Measurements from ENCODE around the gene CAPN14.

- TF ChIP-seq CTCF (IDR thresholded peaks at IDR 0.05) (no peak), POLR2AphosphoS5 (IDR thresholded peaks at IDR 0.05) (no peak), POLR2A (IDR thresholded peaks at IDR 0.05) (no peak)
These were observed 34.5 kb upstream of the CAPN14 start for GRCh38 chr2:31251851-31252250.

Measured in upper lobe of left lung (tissue), 4 donors.